ENCODE results near the gene BCCIP. TPM values are rescaled to one million over a fixed set of nuclear protein-coding genes. Genes with fewer than 3 reads are reported as not detected.
A peak's percentile ranks its signal among the peaks of the same experiment; 100 is the strongest.

The BCCIP gene
- polyA plus RNA-seq, 1 donor (not counting 4 experiments of a cell fraction or from before 2014, with no cell fraction given), result 102 TPM

GRCh38 chr10:125802739-125803138, 20.6 kb upstream of the BCCIP start:
- Histone ChIP-seq H2AFZ (ENCODE audit: control insufficient read depth, low read length) (no peak overlapping the region), H3K27ac (ENCODE audit: control insufficient read depth, insufficient read depth, low read length) (no peak overlapping the region), H3K4me2 (ENCODE audit: control insufficient read depth, extremely low read depth, insufficient read depth, low read depth, low read length) (no peak overlapping the region), H4K20me1 (ENCODE audit: control insufficient read depth, extremely low read depth, insufficient read depth, low read length) (no peaks in the 10 kb centered on the region), H3K9me1 (ENCODE audit: control insufficient read depth, extremely low read depth, insufficient read depth, low read length) (no peaks in the 10 kb centered on the region), H3K9ac (ENCODE audit: control insufficient read depth, extremely low read depth, insufficient read depth, low read length) (no peak overlapping the region), H3K4me3 (ENCODE audit: control insufficient read depth in 2 of 3, extremely low read depth in 1 of 3, insufficient read depth in 2 of 3, low read depth in 1 of 3, low read length in 3 of 3) (no peak overlapping the region), H3K27me3 (ENCODE audit: control insufficient read depth, extremely low read depth, insufficient read depth, low read length) (no peaks in the 10 kb centered on the region), H3K36me3 (ENCODE audit: control insufficient read depth in 2 of 2, extremely low read depth in 1 of 2, insufficient read depth in 2 of 2, low read length in 2 of 2) (peaks cover 11 to 14% of the 10 kb centered on the region in 2 experiments), H3K79me2 (ENCODE audit: control insufficient read depth, insufficient read depth, low read length) (no peaks in the 10 kb centered on the region), H3K9me3 (ENCODE audit: control insufficient read depth, low read depth, low read length) (no peaks in the 10 kb centered on the region), H3K4me1 (ENCODE audit: control insufficient read depth, extremely low read depth, insufficient read depth, low read length) (peaks cover 7% of the 10 kb centered on the region)
- no peak for DNase-seq (ENCODE audit: low read depth, low spot score)
- FAIRE-seq, result peak; percentile 49
- dilution Hi-C loops (cut with MboI; ENCODE audit: extremely low pct_ligation_motif_present, low sequenced_read_pairs), result no loop called here
- TF ChIP-seq CTCF (optimal IDR thresholded peaks at IDR 0.05 in 1 of 3, IDR thresholded peaks at IDR 0.05 in 1 of 3, conservative IDR thresholded peaks at IDR 0.05 in 1 of 3; ENCODE audit: extremely low read depth in 1 of 3, insufficient read depth in 2 of 3, low read length in 3 of 3), result no peak
- no peak for TF ChIP-seq EZH2 (IDR thresholded peaks at IDR 0.05; ENCODE audit: low read length)

- Histone ChIP-seq H3K79me2 (ENCODE audit: control insufficient read depth, insufficient read depth, low read length) (no peaks in the 10 kb centered on the region), H3K9me3 (ENCODE audit: control insufficient read depth, low read depth, low read length) (no peaks in the 10 kb centered on the region), H3K4me1 (ENCODE audit: control insufficient read depth, extremely low read depth, insufficient read depth, low read length) (peaks cover 5% of the 10 kb centered on the region), H3K9ac (ENCODE audit: control insufficient read depth, extremely low read depth, insufficient read depth, low read length) (no peak overlapping the region), H4K20me1 (ENCODE audit: control insufficient read depth, extremely low read depth, insufficient read depth, low read length) (no peaks in the 10 kb centered on the region), H3K9me1 (ENCODE audit: control insufficient read depth, extremely low read depth, insufficient read depth, low read length) (no peaks in the 10 kb centered on the region), H3K27me3 (ENCODE audit: control insufficient read depth, extremely low read depth, insufficient read depth, low read length) (no peaks in the 10 kb centered on the region), H3K27ac (ENCODE audit: control insufficient read depth, insufficient read depth, low read length) (no peak overlapping the region), H3K4me3 (ENCODE audit: control insufficient read depth in 2 of 3, extremely low read depth in 1 of 3, insufficient read depth in 2 of 3, low read depth in 1 of 3, low read length in 3 of 3) (no peak overlapping the region), H2AFZ (ENCODE audit: control insufficient read depth, low read length) (no peak overlapping the region), H3K36me3 (ENCODE audit: control insufficient read depth in 2 of 2, extremely low read depth in 1 of 2, insufficient read depth in 2 of 2, low read length in 2 of 2) (peaks cover 13 to 25% of the 10 kb centered on the region in 2 experiments), H3K4me2 (ENCODE audit: control insufficient read depth, extremely low read depth, insufficient read depth, low read depth, low read length) (no peak overlapping the region)
- dilution Hi-C loops (cut with MboI; ENCODE audit: extremely low pct_ligation_motif_present, low sequenced_read_pairs), result no loop called here
- no peak for DNase-seq (ENCODE audit: low read depth, low spot score)
- FAIRE-seq, result no peak
- TF ChIP-seq EZH2 (IDR thresholded peaks at IDR 0.05; ENCODE audit: low read length) (no peak), CTCF (optimal IDR thresholded peaks at IDR 0.05 in 1 of 3, IDR thresholded peaks at IDR 0.05 in 1 of 3, conservative IDR thresholded peaks at IDR 0.05 in 1 of 3; ENCODE audit: extremely low read depth in 1 of 3, insufficient read depth in 2 of 3, low read length in 3 of 3) (no peak)
Measured at GRCh38 chr10:125808047-125808446, 15.3 kb upstream of the BCCIP start.
